ENCODE measurements around the gene PIEZO1.

- TF ChIP-seq, protein P1, sequence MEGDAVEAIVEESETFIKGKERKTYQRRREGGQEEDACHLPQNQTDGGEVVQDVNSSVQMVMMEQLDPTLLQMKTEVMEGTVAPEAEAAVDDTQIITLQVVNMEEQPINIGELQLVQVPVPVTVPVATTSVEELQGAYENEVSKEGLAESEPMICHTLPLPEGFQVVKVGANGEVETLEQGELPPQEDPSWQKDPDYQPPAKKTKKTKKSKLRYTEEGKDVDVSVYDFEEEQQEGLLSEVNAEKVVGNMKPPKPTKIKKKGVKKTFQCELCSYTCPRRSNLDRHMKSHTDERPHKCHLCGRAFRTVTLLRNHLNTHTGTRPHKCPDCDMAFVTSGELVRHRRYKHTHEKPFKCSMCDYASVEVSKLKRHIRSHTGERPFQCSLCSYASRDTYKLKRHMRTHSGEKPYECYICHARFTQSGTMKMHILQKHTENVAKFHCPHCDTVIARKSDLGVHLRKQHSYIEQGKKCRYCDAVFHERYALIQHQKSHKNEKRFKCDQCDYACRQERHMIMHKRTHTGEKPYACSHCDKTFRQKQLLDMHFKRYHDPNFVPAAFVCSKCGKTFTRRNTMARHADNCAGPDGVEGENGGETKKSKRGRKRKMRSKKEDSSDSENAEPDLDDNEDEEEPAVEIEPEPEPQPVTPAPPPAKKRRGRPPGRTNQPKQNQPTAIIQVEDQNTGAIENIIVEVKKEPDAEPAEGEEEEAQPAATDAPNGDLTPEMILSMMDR (conservative IDR thresholded peaks at IDR 0.05): no peak
- no peak for TF ChIP-seq ZFX (IDR thresholded peaks at IDR 0.05)
Observed at GRCh38 chr16:88789594-88789993, 4.6 kb upstream of the PIEZO1 start.

Measured in C4-2B (cell line).